Thyroid gland (tissue), 4 donors: ENCODE data around the gene ADCY5. TPM values are rescaled to one million over a fixed set of nuclear protein-coding genes. Genes with fewer than 3 reads are reported as not detected.
A peak's percentile ranks its signal among the peaks of the same experiment; 100 is the strongest.

Experiments used
- DNase-seq, 2 donors: peaks; one replicate each; pipeline ENCODE4 v3.0.0-alpha.2; 2019
- H3K27ac ChIP-seq, 3 donors: fragments of 200-600 bp; sonication (generic); 1 replicate in 2 of 3; 2 replicates in 1 of 3; pipeline ENCODE4 v1.5.1; 2016 to 2019; ENCODE audit warnings: mild to moderate bottlenecking in 1 of 3, moderate library complexity in 1 of 3
- H3K27me3 ChIP-seq: fragments of 200-600 bp; sonication (generic); one replicate; pipeline ENCODE4 v1.5.1; 2019
- H3K36me3 ChIP-seq, 2 donors: fragments of 200-600 bp; sonication (generic); one replicate each; pipeline ENCODE4 v1.5.1; 2016 to 2019
- H3K4me1 ChIP-seq, 2 donors: fragments of 200-600 bp; sonication (generic); one replicate each; pipeline ENCODE4 v1.5.1; 2017 to 2019
- H3K4me3 ChIP-seq, 3 donors: fragments of 200-600 bp; sonication (generic); replicated peaks in 1 of 3; 1 replicate in 2 of 3; 2 replicates in 1 of 3; pipeline ENCODE4 v1.5.1; 2016; ENCODE audit warnings: mild to moderate bottlenecking in 1 of 3
- H3K9me3 ChIP-seq: fragments of 200-600 bp; sonication (generic); one replicate; pipeline ENCODE4 v1.5.1; 2017
- CTCF ChIP-seq, 6 experiments: fragments of 200-600 bp in 3 of 6; fragments of 450-650 bp in 3 of 6; sonication (generic) in 3 of 6; IDR thresholded peaks; one replicate each; pipeline ENCODE4 v1.5.1; 2016 to 2019; ENCODE audit warnings: antibody characterized with exemption in 6 of 6, mild to moderate bottlenecking in 2 of 6, inconsistent platforms in 1 of 6, moderate library complexity in 1 of 6
- POLR2A ChIP-seq, 2 donors: fragments of 450-650 bp; IDR thresholded peaks; one replicate each; pipeline ENCODE4 v1.6.1; 2017; ENCODE audit warnings: antibody characterized with exemption in 2 of 2, mild to moderate bottlenecking in 2 of 2, moderate library complexity in 1 of 2
- WGBS, 2 donors: methylation state at CpG; one replicate each; pipeline ENCODE4 v1.1.5; 2017; 5-methylcytosine and 5-hydroxymethylcytosine counted together
- intact Hi-C: fragments of 100-400 bp; cut with DNase I; formaldehyde crosslinking; loops from one replicate; pipeline ENCODE4 v1.15.1; 2023
- total RNA-seq, 4 donors: library from RNA; depleted of rRNA; stranded (reverse); fragments of >200 nt; gene quantifications; one replicate each; pipeline ENCODE4 v1.2.3, GENCODE V29; 2016

Gene ADCY5
- total RNA-seq, 4 donors from 2014 or later = 0.78 to 2.7 (median 1.8) TPM

- 61 to 73% methylated on average over 4 of the region's 4 CpGs for WGBS, 2 donors
- H3K27me3 ChIP-seq = peaks cover 19% of the 10 kb centered on the region
- H3K4me3 ChIP-seq = no peak overlapping the region
- no peak for TF ChIP-seq CTCF (IDR thresholded peaks at IDR 0.05)
- TF ChIP-seq POLR2A (IDR thresholded peaks at IDR 0.05) = no peak
- no peak for DNase-seq
- no peaks in the 10 kb centered on the region for H3K36me3 ChIP-seq
- no peaks in the 10 kb centered on the region for H3K9me3 ChIP-seq
- no peak overlapping the region for H3K27ac ChIP-seq
- intact Hi-C loops = no loop called here
- peaks cover 10 to 18% of the 10 kb centered on the region in 2 donors for H3K4me1 ChIP-seq
These were observed 2.3 kb upstream of the ADCY5 start for GRCh38 chr3:123451186-123451585.

GRCh38 chr3:123449997-123450604 lies 1.2 kb upstream of the ADCY5 start:
- intact Hi-C loops = no loop called here
- no peak overlapping the region for H3K27ac ChIP-seq
- H3K4me1 ChIP-seq = peaks cover 10 to 18% of the 10 kb centered on the region in 2 donors
- DNase-seq = no peak
- peaks cover 19% of the 10 kb centered on the region for H3K27me3 ChIP-seq
- no peaks in the 10 kb centered on the region for H3K36me3 ChIP-seq
- peak overlapping the region in 1 of 3 donors; percentile 49 for H3K4me3 ChIP-seq
- 14% methylated on average over 26 to 33 of the region's 33 CpGs for WGBS, 2 donors
- no peak for TF ChIP-seq CTCF (IDR thresholded peaks at IDR 0.05)
- TF ChIP-seq POLR2A (IDR thresholded peaks at IDR 0.05) = no peak
- no peaks in the 10 kb centered on the region for H3K9me3 ChIP-seq

- H3K4me3 ChIP-seq = peak overlapping the region in 2 of 3 donors; percentile 47 to 49
- peaks cover 19% of the 10 kb centered on the region for H3K27me3 ChIP-seq
- no peaks in the 10 kb centered on the region for H3K36me3 ChIP-seq
- no peaks in the 10 kb centered on the region for H3K9me3 ChIP-seq
- no peak for TF ChIP-seq CTCF (IDR thresholded peaks at IDR 0.05)
- TF ChIP-seq POLR2A (IDR thresholded peaks at IDR 0.05) = no peak
- 0 to 4% methylated on average over 10 to 18 of the region's 114 CpGs for WGBS, 2 donors
- DNase-seq = peak; percentile 3 to 18
- intact Hi-C loops = no loop called here
- H3K27ac ChIP-seq = no peak overlapping the region
- peaks cover 10 to 18% of the 10 kb centered on the region in 2 donors for H3K4me1 ChIP-seq
These were observed 459 bp upstream of the ADCY5 start for GRCh38 chr3:123449102-123449996.

- no peaks in the 10 kb centered on the region for H3K9me3 ChIP-seq
- peak overlapping the region in 1 of 3 donors; percentile 49 for H3K4me3 ChIP-seq
- peak in 1 of 6 experiments; percentile 24 for TF ChIP-seq CTCF (IDR thresholded peaks at IDR 0.05)
- TF ChIP-seq POLR2A (IDR thresholded peaks at IDR 0.05) = no peak
- H3K36me3 ChIP-seq = no peaks in the 10 kb centered on the region
- peaks cover 19% of the 10 kb centered on the region for H3K27me3 ChIP-seq
- WGBS, 2 donors = 80% methylated on average over 9 of the region's 110 CpGs; no CpG with 5 or more reads in 1 of the 2 donors
- no peak overlapping the region for H3K27ac ChIP-seq
- no peak for DNase-seq
- intact Hi-C loops = no loop called here
- H3K4me1 ChIP-seq = peaks cover 10 to 18% of the 10 kb centered on the region in 2 donors
These were observed 957 bp downstream of the ADCY5 start for GRCh38 chr3:123447749-123448517.
